ENCODE results near the gene MED27. TPM values are rescaled to one million over a fixed set of nuclear protein-coding genes. Genes with fewer than 3 reads are reported as not detected.

The MED27 gene
- total and polyA plus RNA-seq, 2 of the 13 experiments (the other 11 are each of a cell fraction or from before 2014, with no cell fraction given) = 16.9 to 19.0 TPM

- no peak for TF ChIP-seq KLF15 (CRISPR knock-in tag; IDR thresholded peaks at IDR 0.05; ENCODE audit: borderline replicate concordance)
- TF ChIP-seq SIN3B (IDR thresholded peaks at IDR 0.05; ENCODE audit: low read length) = no peak
- no peak for TF ChIP-seq ZNF687 (CRISPR knock-in tag; IDR thresholded peaks at IDR 0.05)
- no peak for TF ChIP-seq ZNF841 (CRISPR knock-in tag; IDR thresholded peaks at IDR 0.05; ENCODE audit: borderline replicate concordance)
- intact Hi-C loops (cut with micrococcal nuclease; ENCODE audit: unreplicated experiment) (no loop called here), in situ Hi-C loops (cut with HindIII; ENCODE audit: extremely low pct_ligation_motif_present, low pct_unique_long_range_greater_than_20kb) (no loop called here)
- DNase-seq (ENCODE audit: low spot score) (no peak), ATAC-seq (no peak), FAIRE-seq (no peak)
- Histone ChIP-seq H3K27ac (ENCODE audit: extremely low read length, insufficient read depth, low read length) (no peak overlapping the region), H3K4me1 (ENCODE audit: insufficient read depth, low read length) (no peaks in the 10 kb centered on the region), H3K4me3 (replicated peaks in 1 of 3; ENCODE audit: insufficient read depth in 1 of 3, low read depth in 2 of 3, low read length in 3 of 3) (no peak overlapping the region), H3K4me2 (ENCODE audit: low read depth, low read length) (no peak overlapping the region), H3K27me3 (ENCODE audit: control insufficient read depth in 1 of 2, insufficient read depth in 2 of 2, low read length in 2 of 2) (no peaks in the 10 kb centered on the region), H4K20me1 (ENCODE audit: insufficient read depth, low read length) (no peaks in the 10 kb centered on the region), H3K9me3 (ENCODE audit: low read length) (no peaks in the 10 kb centered on the region), H2AFZ (ENCODE audit: low read length) (no peak overlapping the region), H3K36me3 (replicated peaks in 1 of 2; ENCODE audit: control insufficient read depth in 1 of 2, insufficient read depth in 2 of 2, low read length in 2 of 2) (no peaks in the 10 kb centered on the region; a peak in 1 of 5 replicates), H3K79me2 (ENCODE audit: insufficient read depth, low read length) (no peaks in the 10 kb centered on the region), H3K9ac (ENCODE audit: insufficient read depth, low read depth, low read length) (no peak overlapping the region)
- POLR2A ChIA-PET = no interaction called here
- BruUV-seq (replicated peaks) = no TSS peak
- WGBS (ENCODE audit: low lambda C conversion rate) = 95% methylated on average over 11 of the region's 11 CpGs
- CTCF ChIA-PET (ENCODE audit: low intra/inter-chr PET ratio, low total read pairs) = no interaction called here
These were observed 200.3 kb downstream of the MED27 start for GRCh38 chr9:131879181-131879910.
